Karpas-422 (cell line): ENCODE measurements around the gene MMRN2. TPM values are rescaled to one million over a fixed set of nuclear protein-coding genes. Genes with fewer than 3 reads are reported as not detected.
"Not testable (repeated sequence)": the region's sequence is repeated elsewhere in the genome, so short reads cannot be mapped to it uniquely, and the experiment has no call there.

Experiments used
- DNase-seq: peaks from one replicate; pipeline ENCODE4 v3.0.0-alpha.2; 2015
- H2AFZ ChIP-seq: fragments of 200-600 bp; sonication (generic); 2 replicates; pipeline ENCODE4 v1.6.1; 2014; ENCODE audit warnings: antibody characterized with exemption, low read length, mixed read lengths
- H3K27ac ChIP-seq: fragments of 200-600 bp; sonication (generic); 2 replicates; pipeline ENCODE4 v1.5.1; 2014; ENCODE audit warnings: mild to moderate bottlenecking, low read length, moderate library complexity
- H3K27me3 ChIP-seq: fragments of 200-600 bp; sonication (generic); 2 replicates; pipeline ENCODE4 v1.6.1; 2014; ENCODE audit warnings: low read length, mixed read lengths
- H3K36me3 ChIP-seq: fragments of 200-600 bp; sonication (generic); 2 replicates; pipeline ENCODE4 v1.6.1; 2014; ENCODE audit warnings: low read length, mixed read lengths; ENCODE audit not compliant: insufficient read depth
- H3K4me1 ChIP-seq: fragments of 200-600 bp; sonication (generic); 2 replicates; pipeline ENCODE4 v1.6.1; 2014; ENCODE audit warnings: mild to moderate bottlenecking, low read length, mixed read lengths
- H3K4me2 ChIP-seq: fragments of 200-600 bp; sonication (generic); 2 replicates; pipeline ENCODE4 v1.6.1; 2014; ENCODE audit warnings: low read length, low read depth, mild to moderate bottlenecking; ENCODE audit not compliant: poor library complexity, severe bottlenecking
- H3K4me3 ChIP-seq: fragments of 200-600 bp; sonication (generic); 2 replicates; pipeline ENCODE4 v1.5.1; 2014; ENCODE audit warnings: mild to moderate bottlenecking, antibody characterized with exemption, low read length, mixed read lengths
- H3K79me2 ChIP-seq: fragments of 200-600 bp; sonication (generic); 2 replicates; pipeline ENCODE4 v1.6.1; 2014; ENCODE audit warnings: mild to moderate bottlenecking, low read length, mixed read lengths
- H3K9ac ChIP-seq: fragments of 200-600 bp; sonication (generic); 2 replicates; pipeline ENCODE4 v1.6.0; 2014; ENCODE audit warnings: low read length
- H3K9me2 ChIP-seq: fragments of 200-600 bp; sonication (generic), shearing (Covaris generic); replicated peaks from 2 replicates; pipeline ENCODE4 v1.6.0; 2014; ENCODE audit warnings: mild to moderate bottlenecking, low read length, moderate library complexity; ENCODE audit not compliant: insufficient read depth
- H3K9me3 ChIP-seq: fragments of 300-700, 200-600 bp; sonication (generic); 2 replicates; pipeline ENCODE4 v1.6.1; 2014; ENCODE audit warnings: low read length, mixed read lengths
- H4K20me1 ChIP-seq: fragments of 200-600 bp; sonication (generic); 2 replicates; pipeline ENCODE4 v1.6.1; 2014; ENCODE audit warnings: mild to moderate bottlenecking, antibody characterized with exemption, low read length, low read depth; ENCODE audit not compliant: insufficient read depth
- total RNA-seq: library from RNA; depleted of rRNA; stranded (reverse); fragments of >200 nt; shearing (Covaris generic); gene quantifications from 2 replicates; pipeline ENCODE4 v1.2.3, GENCODE V29; 2014; ENCODE audit warnings: low replicate concordance; rRNA removed

Gene MMRN2
- total RNA-seq, result not detected in 2 replicates

- H3K4me3 ChIP-seq, result no peak within 1 kb of the TSS
- no peaks in the 10 kb centered on the region for H4K20me1 ChIP-seq
- no peak for DNase-seq
- H3K4me2 ChIP-seq, result no peak within 1 kb of the TSS
- no peaks in the 10 kb centered on the region for H3K9me3 ChIP-seq
- no peak within 1 kb of the TSS for H3K9ac ChIP-seq
- H3K27me3 ChIP-seq, result no peaks in the 10 kb centered on the region
- no peaks in the 10 kb centered on the region for H3K9me2 ChIP-seq
- H3K79me2 ChIP-seq, result no peaks in the 10 kb centered on the region
- H3K4me1 ChIP-seq, result no peaks in the 10 kb centered on the region
- no peaks in the 10 kb centered on the region for H3K36me3 ChIP-seq
- H3K27ac ChIP-seq, result no peak within 1 kb of the TSS
- H2AFZ ChIP-seq, result no peak within 1 kb of the TSS
Observed at GRCh38 chr10:86957471-86958115, at the start of gene MMRN2. Gene MMRN2 (minus strand): TSS chr10:86957615. CDS start chr10:86957541, 74 bp downstream.

GRCh38 chr10:87007124-87007523, 49.7 kb upstream of the MMRN2 start:
- not testable (repeated sequence) for H3K4me2 ChIP-seq, H3K27me3 ChIP-seq, H3K9me3 ChIP-seq, H3K9ac ChIP-seq, H4K20me1 ChIP-seq, H3K36me3 ChIP-seq, H3K9me2 ChIP-seq, H2AFZ ChIP-seq, H3K27ac ChIP-seq, H3K4me1 ChIP-seq, DNase-seq, H3K4me3 ChIP-seq, H3K79me2 ChIP-seq

- H3K9ac ChIP-seq, result no peak overlapping the region
- no peak overlapping the region for H3K27ac ChIP-seq
- no peak overlapping the region for H2AFZ ChIP-seq
- DNase-seq, result no peak
- no peaks in the 10 kb centered on the region for H4K20me1 ChIP-seq
- H3K4me2 ChIP-seq, result no peak overlapping the region
- no peaks in the 10 kb centered on the region for H3K27me3 ChIP-seq
- no peaks in the 10 kb centered on the region for H3K9me2 ChIP-seq
- no peaks in the 10 kb centered on the region for H3K36me3 ChIP-seq
- H3K4me1 ChIP-seq, result no peaks in the 10 kb centered on the region
- H3K79me2 ChIP-seq, result no peaks in the 10 kb centered on the region
- no peak overlapping the region for H3K4me3 ChIP-seq
- H3K9me3 ChIP-seq, result no peaks in the 10 kb centered on the region
Observed at GRCh38 chr10:87000491-87000890, 43.1 kb upstream of the MMRN2 start.

- not testable (repeated sequence) for H2AFZ ChIP-seq, H3K4me3 ChIP-seq, H3K9me3 ChIP-seq, H3K27me3 ChIP-seq, H3K79me2 ChIP-seq, H3K9ac ChIP-seq, H3K9me2 ChIP-seq, H3K4me1 ChIP-seq, H3K4me2 ChIP-seq, H3K27ac ChIP-seq, H4K20me1 ChIP-seq, H3K36me3 ChIP-seq, DNase-seq
Observed at GRCh38 chr10:86999802-87000403, 42.5 kb upstream of the MMRN2 start.

GRCh38 chr10:86992929-86993328, 35.5 kb upstream of the MMRN2 start:
- H3K36me3 ChIP-seq, result no peaks in the 10 kb centered on the region
- no peaks in the 10 kb centered on the region for H4K20me1 ChIP-seq
- H3K27ac ChIP-seq, result no peak overlapping the region
- no peak for DNase-seq
- H3K9me3 ChIP-seq, result no peaks in the 10 kb centered on the region
- H3K9me2 ChIP-seq, result no peaks in the 10 kb centered on the region
- H3K4me1 ChIP-seq, result no peaks in the 10 kb centered on the region
- no peak overlapping the region for H3K4me3 ChIP-seq
- no peaks in the 10 kb centered on the region for H3K27me3 ChIP-seq
- H3K9ac ChIP-seq, result no peak overlapping the region
- H3K79me2 ChIP-seq, result no peaks in the 10 kb centered on the region
- no peak overlapping the region for H2AFZ ChIP-seq
- no peak overlapping the region for H3K4me2 ChIP-seq

GRCh38 chr10:86992456-86992855, 35.0 kb upstream of the MMRN2 start:
- H3K36me3 ChIP-seq, result no peaks in the 10 kb centered on the region
- no peak for DNase-seq
- no peak overlapping the region for H3K4me3 ChIP-seq
- H3K4me1 ChIP-seq, result no peaks in the 10 kb centered on the region
- no peaks in the 10 kb centered on the region for H3K79me2 ChIP-seq
- H3K27me3 ChIP-seq, result no peaks in the 10 kb centered on the region
- no peak overlapping the region for H3K9ac ChIP-seq
- no peak overlapping the region for H3K27ac ChIP-seq
- no peaks in the 10 kb centered on the region for H4K20me1 ChIP-seq
- H3K4me2 ChIP-seq, result no peak overlapping the region
- no peaks in the 10 kb centered on the region for H3K9me3 ChIP-seq
- no peak overlapping the region for H2AFZ ChIP-seq
- no peaks in the 10 kb centered on the region for H3K9me2 ChIP-seq

GRCh38 chr10:86991362-86991761, 33.9 kb upstream of the MMRN2 start:
- not testable (repeated sequence) for H3K4me2 ChIP-seq, H3K36me3 ChIP-seq, H3K79me2 ChIP-seq, H3K4me1 ChIP-seq, H3K9me3 ChIP-seq, H3K4me3 ChIP-seq, H3K27me3 ChIP-seq, H3K27ac ChIP-seq, H3K9ac ChIP-seq, H4K20me1 ChIP-seq, H2AFZ ChIP-seq, DNase-seq, H3K9me2 ChIP-seq

- H3K9ac ChIP-seq, result no peak overlapping the region
- no peak overlapping the region for H2AFZ ChIP-seq
- H3K36me3 ChIP-seq, result no peaks in the 10 kb centered on the region
- H3K4me1 ChIP-seq, result no peaks in the 10 kb centered on the region
- no peaks in the 10 kb centered on the region for H3K9me2 ChIP-seq
- H3K9me3 ChIP-seq, result no peaks in the 10 kb centered on the region
- no peaks in the 10 kb centered on the region for H3K27me3 ChIP-seq
- H3K27ac ChIP-seq, result no peak overlapping the region
- no peak overlapping the region for H3K4me2 ChIP-seq
- no peak for DNase-seq
- H3K4me3 ChIP-seq, result no peak overlapping the region
- H3K79me2 ChIP-seq, result no peaks in the 10 kb centered on the region
- no peaks in the 10 kb centered on the region for H4K20me1 ChIP-seq
Observed at GRCh38 chr10:86988520-86988919, 31.1 kb upstream of the MMRN2 start.
